A549 (cell line): Measurements from ENCODE around the gene LIN7A.

ENCODE experiments used
- CEBPB ChIP-seq, 2 experiments: fragments of >200 bp in 1 of 2; sonication (Bioruptor Twin) in 1 of 2; formaldehyde crosslinking in 1 of 2; IDR thresholded peaks; 2 replicates each; pipeline ENCODE4 v1.6.1; 2012 to 2016
- EP300 ChIP-seq, 2 experiments: fragments of >200 bp; sonication (Bioruptor Twin); formaldehyde crosslinking; IDR thresholded peaks; 2 replicates in 1 of 2; 3 replicates in 1 of 2; pipeline ENCODE4 v1.6.1; 2016 to 2017
- HDAC2 ChIP-seq: fragments of 200-600 bp; sonication (generic); IDR thresholded peaks from 2 replicates; pipeline ENCODE4 v1.6.1; 2016
- TF ChIP-seq, protein P1 (sequence below): fragments of >200 bp; sonication (Bioruptor Twin); formaldehyde crosslinking; IDR thresholded peaks from 3 replicates; pipeline ENCODE4 v1.5.1; 2016

DNA sequence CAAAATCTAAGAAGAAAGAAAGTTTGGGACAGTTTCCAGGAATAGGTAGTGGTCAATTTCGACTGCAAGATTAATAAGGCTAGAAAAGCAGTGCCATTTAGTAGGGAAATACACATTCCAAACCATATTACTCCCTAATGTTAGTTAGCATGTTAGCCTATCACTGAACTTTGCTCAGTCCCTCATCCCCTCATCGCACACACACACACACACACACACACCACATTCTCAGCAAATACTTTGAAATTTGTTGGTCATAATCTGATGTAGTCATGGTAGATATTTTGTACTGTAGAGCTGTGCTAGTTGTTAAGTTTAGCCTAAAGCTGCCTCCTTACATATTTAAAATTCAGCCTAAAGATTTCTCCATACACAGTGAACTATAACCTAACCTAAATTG, 157.0 kb downstream of the LIN7A start:
- no peak for TF ChIP-seq EP300 (IDR thresholded peaks at IDR 0.05)
- TF ChIP-seq CEBPB (IDR thresholded peaks at IDR 0.05): no peak
- TF ChIP-seq, protein P1, sequence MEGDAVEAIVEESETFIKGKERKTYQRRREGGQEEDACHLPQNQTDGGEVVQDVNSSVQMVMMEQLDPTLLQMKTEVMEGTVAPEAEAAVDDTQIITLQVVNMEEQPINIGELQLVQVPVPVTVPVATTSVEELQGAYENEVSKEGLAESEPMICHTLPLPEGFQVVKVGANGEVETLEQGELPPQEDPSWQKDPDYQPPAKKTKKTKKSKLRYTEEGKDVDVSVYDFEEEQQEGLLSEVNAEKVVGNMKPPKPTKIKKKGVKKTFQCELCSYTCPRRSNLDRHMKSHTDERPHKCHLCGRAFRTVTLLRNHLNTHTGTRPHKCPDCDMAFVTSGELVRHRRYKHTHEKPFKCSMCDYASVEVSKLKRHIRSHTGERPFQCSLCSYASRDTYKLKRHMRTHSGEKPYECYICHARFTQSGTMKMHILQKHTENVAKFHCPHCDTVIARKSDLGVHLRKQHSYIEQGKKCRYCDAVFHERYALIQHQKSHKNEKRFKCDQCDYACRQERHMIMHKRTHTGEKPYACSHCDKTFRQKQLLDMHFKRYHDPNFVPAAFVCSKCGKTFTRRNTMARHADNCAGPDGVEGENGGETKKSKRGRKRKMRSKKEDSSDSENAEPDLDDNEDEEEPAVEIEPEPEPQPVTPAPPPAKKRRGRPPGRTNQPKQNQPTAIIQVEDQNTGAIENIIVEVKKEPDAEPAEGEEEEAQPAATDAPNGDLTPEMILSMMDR: no peak
- TF ChIP-seq HDAC2: no peak
